Common myeloid progenitor, CD34-positive (primary cell): ENCODE results near the gene OR13J1.
"Not testable (repeated sequence)": the region's sequence is repeated elsewhere in the genome, so short reads cannot be mapped to it uniquely, and the experiment has no call there.

Source experiments
- CTCF ChIA-PET: fragments of 350-600 bp; sonication (Branson Sonifier 250); formaldehyde crosslinking; loops from one replicate; lab custom pipeline; 2021; ENCODE audit warnings: antibody characterized with exemption; lab: Charles Lee
- POLR2A ChIA-PET: fragments of 350-600 bp; sonication (Branson Sonifier 250); formaldehyde crosslinking; loops from one replicate; lab custom pipeline; 2021; ENCODE audit warnings: antibody characterized with exemption; lab: Charles Lee
- DNase-seq, 3 donors: peaks; one replicate each; pipeline versions ENCODE4 v3.0.0 to v3.0.0-alpha.2; 2013
- H3K27ac ChIP-seq, 2 experiments: 1 replicate in 1 of 2; 2 replicates in 1 of 2; pipeline ENCODE4 v1.7.0; 2013; ENCODE audit warnings: inconsistent platforms in 2 of 2, low read length in 2 of 2, mild to moderate bottlenecking in 2 of 2, low read depth in 1 of 2, moderate library complexity in 1 of 2; ENCODE audit not compliant: severe bottlenecking in 2 of 2, insufficient read depth in 1 of 2, poor library complexity in 1 of 2
- H3K27me3 ChIP-seq, 5 experiments: replicated peaks in 2 of 5; 1 replicate in 3 of 5; 2 replicates in 2 of 5; pipeline versions ENCODE4 v1.6.1 to v1.7.0; 2013; ENCODE audit warnings: low read length in 4 of 5, mild to moderate bottlenecking in 2 of 5, moderate library complexity in 2 of 5, inconsistent platforms in 1 of 5; ENCODE audit not compliant: insufficient read depth in 5 of 5, control insufficient read depth in 4 of 5
- H3K36me3 ChIP-seq, 4 experiments: 1 replicate in 2 of 4; 2 replicates in 2 of 4; pipeline versions ENCODE4 v1.6.1 to v1.7.0; 2013; ENCODE audit warnings: low read length in 3 of 4, control low read depth in 1 of 4, mild to moderate bottlenecking in 1 of 4; ENCODE audit not compliant: control insufficient read depth in 4 of 4, insufficient read depth in 4 of 4
- H3K4me1 ChIP-seq, 4 experiments: 1 replicate in 3 of 4; 2 replicates in 1 of 4; pipeline versions ENCODE4 v1.6.1 to v1.7.1; 2013; ENCODE audit warnings: low read length in 3 of 4, mild to moderate bottlenecking in 3 of 4, control low read depth in 1 of 4, inconsistent platforms in 1 of 4, moderate library complexity in 1 of 4; ENCODE audit not compliant: control insufficient read depth in 4 of 4, insufficient read depth in 4 of 4; ENCODE audit errors: control extremely low read depth in 1 of 4
- H3K4me3 ChIP-seq, 7 experiments: 1 replicate in 4 of 7; 2 replicates in 3 of 7; pipeline versions ENCODE4 v1.5.1 to v1.7.0; 2013; ENCODE audit warnings: mild to moderate bottlenecking in 7 of 7, low read length in 6 of 7, moderate library complexity in 6 of 7, inconsistent platforms in 2 of 7, low read depth in 2 of 7, control low read depth in 1 of 7; ENCODE audit not compliant: insufficient read depth in 4 of 7, control insufficient read depth in 1 of 7; ENCODE audit errors: extremely low read depth in 1 of 7
- H3K9me3 ChIP-seq, 5 experiments: 1 replicate in 4 of 5; 2 replicates in 1 of 5; pipeline versions ENCODE4 v1.6.1 to v1.7.1; 2013; ENCODE audit warnings: low read length in 4 of 5, mild to moderate bottlenecking in 2 of 5, inconsistent platforms in 1 of 5, low read depth in 1 of 5, moderate library complexity in 1 of 5; ENCODE audit not compliant: control insufficient read depth in 4 of 5, insufficient read depth in 2 of 5; ENCODE audit errors: control extremely low read depth in 1 of 5
- WGBS: methylation state at CpG from one replicate; pipeline ENCODE4 v1.1.5; 2013; ENCODE audit not compliant: insufficient coverage; 5-methylcytosine and 5-hydroxymethylcytosine counted together

OR13J1 gene

DNA sequence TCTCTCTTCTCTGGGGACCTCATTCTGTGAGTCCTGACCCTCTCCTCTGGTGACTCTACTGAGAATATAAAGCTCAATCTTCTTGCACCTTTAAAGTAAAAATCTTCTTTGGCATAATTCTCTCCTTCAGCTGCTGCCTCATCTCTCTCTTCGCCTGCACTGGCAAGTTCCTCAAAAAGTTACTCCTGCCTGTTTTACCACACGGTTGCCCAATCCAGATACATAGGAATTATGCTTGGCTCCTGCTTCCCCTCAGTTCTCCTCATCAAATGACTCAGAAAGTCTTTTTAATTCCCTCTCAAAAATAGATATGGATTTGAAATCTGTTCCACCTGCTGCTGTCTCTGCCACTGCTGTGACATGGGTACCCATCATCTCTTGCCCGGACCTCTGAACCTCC lies 21.4 kb upstream of the OR13J1 start:
- H3K36me3 ChIP-seq: no peaks in the 10 kb centered on the region
- peaks cover 0 to 8% (median 0%) of the 10 kb centered on the region in 4 experiments for H3K4me1 ChIP-seq
- no peaks in the 10 kb centered on the region for H3K9me3 ChIP-seq
- ChIA-PET CTCF (interaction anchor here (1.0 to 1.9 kb wide), 8 partner anchors 9 to 131 kb away, joined by 3 to 10 read pairs (median 4); no protein-coding TSS in a partner anchor), POLR2A (interaction anchor here (0.6 kb wide), 1 partner anchor 9 kb away, joined by 3 read pairs; no protein-coding TSS in a partner anchor)
- peak in 2 of 3 donors; percentile 25 to 26 for DNase-seq
- no peak overlapping the region for H3K27ac ChIP-seq
- WGBS: 44% methylated on average over 3 of the region's 3 CpGs
- H3K4me3 ChIP-seq: no peak overlapping the region
- peaks cover 0 to 10% (median 3%) of the 10 kb centered on the region in 5 experiments for H3K27me3 ChIP-seq

DNA sequence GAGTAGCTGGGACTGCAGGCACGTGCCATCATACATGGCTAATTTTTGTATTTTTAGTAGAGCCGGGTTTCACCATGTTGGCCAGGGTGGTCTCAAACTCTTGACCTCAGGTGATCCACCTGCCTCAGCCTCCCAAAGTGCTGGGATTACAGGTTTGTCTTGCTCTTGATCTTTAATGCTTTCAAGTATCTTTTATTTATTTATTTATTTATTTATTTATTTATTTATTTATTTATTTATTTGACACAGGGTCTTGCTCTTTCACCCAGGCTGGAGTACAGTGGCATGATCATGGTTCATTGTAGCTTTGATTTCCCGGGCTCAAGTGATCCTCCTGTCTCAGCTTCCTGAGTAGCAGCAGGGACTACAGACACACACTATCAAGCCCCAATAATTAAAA lies 14.7 kb upstream of the OR13J1 start:
- WGBS: 100% methylated on average over 2 of the region's 3 CpGs

DNA sequence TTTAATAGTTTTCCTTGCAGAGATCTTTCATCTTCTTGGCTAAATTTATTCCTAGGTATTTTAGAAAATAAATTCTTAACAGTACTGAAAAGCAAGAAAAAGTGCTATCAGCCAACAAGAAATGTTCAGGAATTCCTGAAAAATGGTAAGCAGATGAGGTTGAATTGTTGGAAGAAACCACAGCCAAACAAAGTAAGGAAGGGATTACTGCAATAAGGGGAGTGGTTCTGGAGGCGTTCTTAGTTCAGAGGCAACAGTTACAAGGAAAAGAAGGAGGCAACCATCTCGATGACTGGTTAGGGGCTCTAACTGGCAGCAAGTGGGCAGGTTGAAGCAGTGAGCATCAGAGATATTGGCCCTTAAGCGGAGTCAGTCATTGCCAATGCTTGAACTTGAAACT lies 12.8 kb upstream of the OR13J1 start:
- Histone ChIP-seq H3K27ac (no peak overlapping the region), H3K4me3 (no peak overlapping the region), H3K9me3 (peaks cover 0 to under 1% (median 0%) of the 10 kb centered on the region in 5 experiments), H3K36me3 (no peaks in the 10 kb centered on the region), H3K4me1 (no peaks in the 10 kb centered on the region), H3K27me3 (peaks cover 0 to 1% (median 0%) of the 10 kb centered on the region in 5 experiments)
- ChIA-PET POLR2A (no interaction called here), CTCF (interaction anchor here (0.6 to 3.2 kb wide), 17 partner anchors 9 to 222 kb away, joined by 3 to 49 read pairs (median 6); partner anchors contain the start of genes HINT2 and NPR2)
- 58% methylated on average over 2 of the region's 3 CpGs for WGBS
- no peak for DNase-seq

More for the DNA sequence above, 14.7 kb upstream of the OR13J1 start:
- H3K4me1 ChIP-seq, POLR2A ChIA-PET, H3K36me3 ChIP-seq, H3K27ac ChIP-seq, H3K27me3 ChIP-seq, H3K4me3 ChIP-seq, DNase-seq, H3K9me3 ChIP-seq: not testable (repeated sequence)
- CTCF ChIA-PET: interaction anchor here (1.2 to 1.6 kb wide), 2 partner anchors 49 to 96 kb away, joined by 3 read pairs; no protein-coding TSS in a partner anchor

DNA sequence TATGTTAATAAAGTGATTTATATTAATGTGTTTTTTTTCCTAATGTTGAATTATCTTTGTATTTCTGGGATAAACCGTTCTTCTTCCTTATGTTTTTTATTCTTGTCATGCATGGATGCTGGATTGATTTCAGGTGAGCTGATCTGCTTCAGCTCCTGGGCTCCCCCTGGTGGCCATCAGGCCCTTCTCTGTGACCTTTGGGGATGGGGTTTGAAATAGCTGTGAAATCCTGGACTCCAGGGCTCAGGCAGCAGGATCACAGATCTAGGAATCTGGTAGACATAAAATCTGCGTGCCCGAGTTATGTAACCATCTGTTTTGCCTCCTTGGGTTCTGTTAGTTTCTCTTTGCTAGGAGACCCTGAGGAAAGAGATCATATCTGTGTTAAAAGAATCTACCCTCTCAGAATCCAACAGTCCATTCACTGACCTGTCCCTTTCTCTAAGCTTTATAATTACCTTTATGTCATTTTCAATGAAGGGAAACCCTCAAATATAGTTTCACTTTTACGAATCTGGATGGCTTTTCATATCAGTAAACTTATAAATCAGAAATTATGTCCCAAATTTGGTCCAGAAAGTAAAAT lies 12.2 kb upstream of the OR13J1 start:
- POLR2A ChIA-PET: interaction anchor here (0.7 kb wide), 1 partner anchor 85 kb away, joined by 3 read pairs; no protein-coding TSS in a partner anchor
- CTCF ChIA-PET: interaction anchor here (0.6 to 3.2 kb wide), 26 partner anchors 9 to 221 kb away, joined by 3 to 49 read pairs (median 4); partner anchors contain the start of genes GBA2, HINT2, NPR2 and RGP1
- H3K36me3 ChIP-seq: no peaks in the 10 kb centered on the region
- no peak overlapping the region for H3K27ac ChIP-seq
- no peak overlapping the region for H3K4me3 ChIP-seq
- peaks cover 0 to 6% (median 2%) of the 10 kb centered on the region in 5 experiments for H3K9me3 ChIP-seq
- DNase-seq: peak; percentile 55 to 67 (median 58)
- no peaks in the 10 kb centered on the region for H3K4me1 ChIP-seq
- H3K27me3 ChIP-seq: peaks cover 0 to 3% (median 0%) of the 10 kb centered on the region in 5 experiments
- 0% methylated on average over 2 of the region's 4 CpGs for WGBS

DNA sequence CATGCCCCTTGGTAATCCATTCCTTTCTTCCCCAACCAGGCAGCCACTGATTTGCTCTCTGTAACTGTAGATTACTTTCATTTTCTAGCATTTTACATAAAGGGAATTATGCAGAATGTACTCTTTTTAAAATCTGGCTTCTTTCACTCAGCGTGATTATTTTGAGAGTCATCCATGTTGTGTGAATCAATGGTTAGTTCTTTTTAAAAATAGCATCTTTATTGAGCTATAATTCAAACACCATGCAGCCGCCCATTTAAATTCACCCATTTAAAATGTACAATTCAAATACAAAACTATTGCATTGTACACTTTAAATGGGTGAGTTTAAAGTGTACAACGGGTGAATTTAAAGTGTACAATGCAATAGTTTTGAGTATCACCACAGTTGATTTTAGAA lies 2.3 kb upstream of the OR13J1 start:
- H3K27ac ChIP-seq: no peak overlapping the region
- H3K4me3 ChIP-seq: no peak overlapping the region
- H3K36me3 ChIP-seq: no peaks in the 10 kb centered on the region
- H3K27me3 ChIP-seq: peaks cover 0 to 13% (median 0%) of the 10 kb centered on the region in 5 experiments
- no peak for DNase-seq
- no CpG with 5 or more reads among the region's 3 CpGs for WGBS
- ChIA-PET POLR2A (no interaction called here), CTCF (interaction anchor here (1.4 to 1.8 kb wide), 2 partner anchors 9 to 46 kb away, joined by 3 to 4 read pairs; no protein-coding TSS in a partner anchor)
- peaks cover 0 to 14% (median 4%) of the 10 kb centered on the region in 5 experiments for H3K9me3 ChIP-seq
- no peaks in the 10 kb centered on the region for H3K4me1 ChIP-seq

DNA sequence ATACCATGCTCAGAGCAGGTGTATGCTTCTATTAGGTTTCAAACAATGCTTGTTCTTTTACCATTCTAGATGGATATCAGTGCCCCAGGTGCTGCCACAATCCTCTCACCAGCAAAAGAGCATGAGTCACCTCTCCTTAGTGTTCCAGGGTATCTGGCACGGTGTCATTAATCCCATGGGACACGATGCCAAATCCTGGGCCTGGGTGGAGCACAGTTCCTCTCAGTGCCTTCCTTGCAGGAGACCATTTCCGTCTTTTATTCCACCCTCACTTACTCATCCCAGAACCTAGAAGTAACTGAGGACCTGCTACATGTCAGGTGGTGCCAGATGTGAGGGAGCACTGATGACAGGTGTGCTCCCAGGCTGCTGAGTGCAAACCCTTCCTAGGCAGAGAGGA lies 1.3 kb upstream of the OR13J1 start:
- no peak for DNase-seq
- H3K4me1 ChIP-seq: no peaks in the 10 kb centered on the region
- H3K27me3 ChIP-seq: peaks cover 0 to 13% (median 0%) of the 10 kb centered on the region in 5 experiments
- peaks cover 0 to 5% (median 2%) of the 10 kb centered on the region in 5 experiments for H3K9me3 ChIP-seq
- H3K27ac ChIP-seq: no peak overlapping the region
- 86% methylated on average over 2 of the region's 3 CpGs for WGBS
- POLR2A ChIA-PET: interaction anchor here (0.5 kb wide), 1 partner anchor 18 kb away, joined by 3 read pairs; no protein-coding TSS in a partner anchor
- no peak overlapping the region for H3K4me3 ChIP-seq
- H3K36me3 ChIP-seq: no peaks in the 10 kb centered on the region
- CTCF ChIA-PET: interaction anchor here (1.1 to 1.8 kb wide), 4 partner anchors 9 to 82 kb away, joined by 3 to 5 read pairs (median 4); no protein-coding TSS in a partner anchor
